GM20431 (cell line): ENCODE measurements around the gene S100A6.

ENCODE experiments used
- in situ Hi-C: fragments of 300-500 bp; cut with MseI, MboI; formaldehyde crosslinking; loops from one replicate; pipeline ENCODE4 v1.15.0; 2020; ENCODE audit warnings: low sequenced_read_pairs; ENCODE audit not compliant: unreplicated experiment

Gene S100A6

DNA sequence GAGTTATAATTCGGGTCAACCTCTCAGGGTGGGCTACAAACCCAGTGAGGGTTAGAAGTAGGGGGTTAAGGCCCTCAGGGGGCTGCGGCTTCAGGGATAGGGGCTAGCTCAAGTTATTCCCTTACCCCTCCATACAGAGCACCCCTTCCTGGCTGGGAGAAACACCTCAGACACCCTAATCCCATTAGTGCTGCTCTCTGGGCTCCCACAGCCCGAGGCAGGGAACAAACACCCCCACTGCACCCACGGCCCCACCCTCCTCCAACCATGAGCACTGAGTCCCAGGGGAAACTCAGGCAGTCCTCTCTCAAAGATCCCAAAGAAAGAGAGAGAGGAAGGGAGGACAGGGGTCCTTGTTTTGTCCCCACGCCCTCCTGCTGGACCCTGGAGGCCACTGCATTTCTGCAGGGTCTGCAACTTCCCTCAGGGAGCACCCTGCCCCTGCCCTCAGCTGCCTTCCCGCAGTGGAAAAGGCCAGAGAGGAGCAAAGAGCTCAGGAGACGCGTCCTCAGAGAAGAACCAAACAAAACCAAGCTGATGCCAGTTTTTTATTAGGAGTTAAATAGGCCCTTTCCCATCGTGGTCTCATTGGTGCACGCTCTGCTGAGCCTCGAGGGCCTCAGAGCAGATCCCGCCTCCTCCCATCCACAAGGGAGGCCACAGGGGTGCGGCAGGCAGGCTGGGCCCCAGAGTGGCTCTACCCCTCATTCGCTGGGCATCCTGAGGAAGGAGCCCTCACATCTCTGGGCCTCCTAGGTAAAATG lies 11.2 kb upstream of the S100A6 start:
- in situ Hi-C loops, result no loop called here

- in situ Hi-C loops, result no loop called here
Observed at GRCh38 chr1:153546371-153546770, 10.6 kb upstream of the S100A6 start.

- in situ Hi-C loops, result no loop called here
Observed at GRCh38 chr1:153545067-153546055, 9.6 kb upstream of the S100A6 start, which contains the start of gene S100A4. Gene S100A4, minus strand, starts transcription at chr1:153545806. Its CDS starts 1,012 bp downstream, at chr1:153544794.

- in situ Hi-C loops, result no loop called here
Observed at GRCh38 chr1:153544453-153545066, 8.8 kb upstream of the S100A6 start.

- in situ Hi-C loops, result no loop called here
Observed at GRCh38 chr1:153543736-153544135, 7.9 kb upstream of the S100A6 start.

- in situ Hi-C loops, result no loop called here
Observed at GRCh38 chr1:153542956-153543711, 7.3 kb upstream of the S100A6 start.

DNA sequence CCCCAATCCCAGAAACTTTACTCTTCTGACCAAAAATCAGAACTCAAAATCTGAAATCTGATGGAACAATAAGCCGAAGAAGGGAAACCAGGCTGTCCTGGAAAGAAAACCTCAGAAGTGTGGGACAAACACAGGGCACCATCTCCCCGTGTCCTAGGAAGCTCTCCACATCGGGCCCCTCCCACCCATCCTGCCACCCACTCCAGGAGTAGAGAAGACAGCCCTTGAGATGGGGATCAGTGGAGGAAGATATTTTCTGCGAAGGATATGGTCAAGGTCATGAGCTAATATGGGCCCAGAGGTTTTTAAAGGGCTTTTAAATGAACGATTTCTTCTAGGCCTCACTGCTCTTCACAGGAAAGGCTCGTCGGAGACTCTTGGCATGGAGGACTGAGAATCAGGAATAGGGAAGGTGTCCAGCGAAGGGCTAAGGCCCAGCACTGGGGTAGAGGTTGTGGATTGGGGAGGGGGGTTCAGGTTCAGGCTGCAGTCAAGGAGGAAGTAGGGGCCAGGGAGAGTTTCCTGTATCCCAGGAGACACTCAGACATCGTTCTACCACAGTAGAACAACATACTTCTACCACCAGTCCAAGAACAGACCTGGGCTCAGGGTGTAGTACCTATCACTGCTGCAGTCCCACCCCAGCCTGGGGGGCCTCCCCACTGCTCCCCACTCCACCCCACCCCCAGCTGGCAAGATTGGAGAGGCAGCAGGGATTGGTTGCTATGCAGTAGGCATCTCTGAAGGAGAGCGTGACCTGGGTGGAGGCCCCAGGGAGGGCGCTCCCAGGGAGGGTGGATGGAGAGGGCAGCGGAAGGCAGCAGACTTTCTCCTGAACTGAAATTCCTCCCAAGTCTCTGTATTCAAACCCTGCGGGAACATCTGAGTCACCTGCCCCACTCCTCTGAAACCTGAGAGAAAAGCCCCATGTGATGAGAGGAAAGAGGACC lies 6.1 kb upstream of the S100A6 start:
- in situ Hi-C loops, result no loop called here

- in situ Hi-C loops, result no loop called here
Observed at GRCh38 chr1:153540394-153541361, 4.9 kb upstream of the S100A6 start, which contains the start of gene S100A5. Gene S100A5, minus strand, starts transcription at chr1:153540934. Its CDS starts 743 bp downstream, at chr1:153540191.

GRCh38 chr1:153539395-153540093 lies 3.8 kb upstream of the S100A6 start:
- in situ Hi-C loops, result no loop called here

GRCh38 chr1:153538315-153538821 lies 2.6 kb upstream of the S100A6 start:
- in situ Hi-C loops, result no loop called here

DNA sequence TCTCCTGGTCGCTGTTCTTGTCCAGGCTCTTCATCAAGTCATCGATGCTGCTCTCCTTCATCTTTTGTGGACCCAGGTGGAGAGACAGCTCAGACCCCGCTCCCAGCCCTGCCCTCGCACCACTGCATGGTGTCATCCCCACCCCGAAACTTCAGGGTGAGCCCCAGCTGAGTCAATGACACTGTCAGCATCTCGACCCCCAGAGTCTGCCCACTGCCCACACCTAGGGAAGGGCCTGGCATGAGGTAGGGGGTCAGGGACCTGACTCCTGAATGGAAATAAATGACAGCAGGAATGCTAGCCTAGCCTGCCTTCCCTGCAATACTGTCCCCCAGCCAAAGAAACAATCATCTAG lies 1.6 kb upstream of the S100A6 start:
- in situ Hi-C loops, result no loop called here

DNA sequence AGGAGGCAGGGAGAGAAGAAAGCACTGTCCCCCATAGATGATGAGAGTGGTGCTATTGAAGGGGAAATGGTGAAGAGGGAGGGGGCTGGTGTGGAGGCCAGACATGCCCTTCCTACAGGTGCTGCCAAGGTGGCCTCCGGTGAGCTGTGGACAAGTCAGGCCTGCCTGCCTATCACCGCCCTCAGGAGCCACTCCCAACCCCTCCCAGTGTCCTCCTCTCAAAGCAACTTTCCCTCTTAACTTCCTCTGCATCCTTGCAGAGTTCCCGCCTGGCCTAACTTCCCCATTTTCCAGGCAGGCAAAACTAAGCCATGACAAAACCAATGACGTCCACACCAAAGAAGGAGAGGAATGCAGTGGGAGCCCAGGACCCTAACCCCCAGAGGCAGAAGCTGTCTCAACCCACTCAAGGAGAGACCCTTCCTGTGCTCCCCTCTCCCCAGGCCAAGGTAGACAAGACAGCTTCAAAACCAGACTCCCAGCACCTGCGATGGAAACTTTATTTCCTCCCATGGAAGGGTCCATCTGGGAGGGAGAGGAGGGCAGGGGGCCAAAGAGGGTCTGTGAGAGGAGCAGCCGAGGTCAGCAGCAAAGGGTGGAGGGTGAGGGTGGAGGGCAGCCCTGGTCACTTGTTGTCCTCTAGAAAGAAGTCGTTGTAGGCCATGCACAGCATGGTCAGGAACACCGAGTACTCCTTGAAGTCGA lies 1.0 kb upstream of the S100A6 start:
- in situ Hi-C loops, result no loop called here

- in situ Hi-C loops, result no loop called here
Observed at GRCh38 chr1:153536012-153536670, 350 bp upstream of the S100A6 start.

DNA sequence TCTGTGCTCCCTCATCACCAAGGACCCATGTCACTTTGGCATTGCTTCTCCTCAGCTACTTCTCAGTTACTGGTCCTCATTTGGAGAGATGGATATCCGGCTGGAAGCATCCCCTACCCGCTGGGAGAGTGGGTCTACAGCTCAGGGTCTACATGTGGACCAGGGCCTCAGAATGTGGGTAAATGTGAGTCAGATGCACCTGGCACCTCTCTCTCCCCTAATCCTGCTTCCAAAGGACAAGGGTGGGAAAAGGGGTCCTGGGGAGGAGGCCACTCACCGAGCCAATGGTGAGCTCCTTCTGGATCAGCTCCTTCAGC lies 908 bp downstream of the S100A6 start:
- in situ Hi-C loops, result no loop called here

GRCh38 chr1:153534226-153534924 lies 1.4 kb downstream of the S100A6 start:
- in situ Hi-C loops, result no loop called here
